Measurements from ENCODE around the gene KCNC1. TPM values are rescaled to one million over a fixed set of nuclear protein-coding genes. Genes with fewer than 3 reads are reported as not detected.

Gene KCNC1
- total and polyA plus RNA-seq, 2 of the 4 experiments (the other 2 are of a cell fraction), result 0.03 TPM; not detected in 1

GRCh38 chr11:17813391-17814059 is 78.9 kb downstream of the KCNC1 start:
- Histone ChIP-seq H3K9me3 (ENCODE audit: control insufficient read depth, insufficient read depth, low read length) (no peaks in the 10 kb centered on the region), H3K27me3 (ENCODE audit: control insufficient read depth, insufficient read depth, low read length) (no peaks in the 10 kb centered on the region), H2AK9ac (replicated peaks; ENCODE audit: low read depth, low read length, poor library complexity) (no peak overlapping the region), H3K18ac (ENCODE audit: low read depth, low read length) (no peak overlapping the region), H4K8ac (ENCODE audit: low read depth in 2 of 2, low read length in 2 of 2) (no peak overlapping the region), H2BK5ac (ENCODE audit: low read depth, low read length, poor library complexity, severe bottlenecking) (no peak overlapping the region), H2BK15ac (ENCODE audit: low read depth, low read length) (no peak overlapping the region), H4K20me1 (ENCODE audit: insufficient read depth, low read length) (no peaks in the 10 kb centered on the region), H3K14ac (replicated peaks; ENCODE audit: low read depth, low read length) (0 out of 2 replicates have a peak overlapping the region, but pooled peaks have one; percentile 21), H2BK20ac (ENCODE audit: low read depth, low read length) (no peak overlapping the region; the same call in 1 of the 2 replicates), H3K27ac (ENCODE audit: insufficient read depth, low read length) (no peak overlapping the region), H2AK5ac (ENCODE audit: low read depth, low read length) (no peak overlapping the region), H3K56ac (ENCODE audit: extremely low read depth, insufficient read depth, low read length) (no peak overlapping the region), H2BK120ac (ENCODE audit: low read depth, low read length) (peak overlapping the region; percentile 19; the same call in 1 of the 2 replicates), H3K9ac (ENCODE audit: low read depth, low read length) (no peak overlapping the region), H4K5ac (ENCODE audit: low read depth, low read length) (no peak overlapping the region), H4K91ac (ENCODE audit: insufficient read depth, low read depth, low read length) (no peak overlapping the region), H3K4me1 (ENCODE audit: control insufficient read depth, insufficient read depth, low read length) (peaks cover 18% of the 10 kb centered on the region), H3K4me2 (ENCODE audit: low read depth, low read length) (no peak overlapping the region), H3K36me3 (ENCODE audit: control insufficient read depth, insufficient read depth, low read length) (no peaks in the 10 kb centered on the region), H3K79me1 (ENCODE audit: low read depth in 1 of 2, low read length in 2 of 2) (no peaks in the 10 kb centered on the region), H3K9me1 (ENCODE audit: insufficient read depth, low read length) (peaks cover 9% of the 10 kb centered on the region; the same call in 1 of the 2 replicates), H3K23ac (ENCODE audit: low read depth, low read length) (no peak overlapping the region), H3K4ac (ENCODE audit: low read depth, low read length) (no peak overlapping the region), H3K4me3 (ENCODE audit: insufficient read depth, low read depth, low read length) (no peak overlapping the region), H2AFZ (replicated peaks; ENCODE audit: low read length, poor library complexity) (no peak overlapping the region)
- BruUV-seq (replicated peaks), result no TSS peak
- DNase-seq (no peak), ATAC-seq (ENCODE audit: low read depth) (no peak)
- ChIA-PET CTCF (interaction anchor here (2.3 kb wide), 1 partner anchor 160 kb away, joined by 5 read pairs; no protein-coding TSS in a partner anchor), POLR2A (ENCODE audit: unreplicated experiment) (interaction anchor here (0.5 kb wide), 1 partner anchor 196 kb away, joined by 5 read pairs; no protein-coding TSS in a partner anchor)
- intact Hi-C loops (cut with micrococcal nuclease), result no loop called here
- in situ Hi-C loops (cut with MboI; ENCODE audit: low sequenced_read_pairs), result no loop called here
- dilution Hi-C loops (cut with HindIII; ENCODE audit: low sequenced_read_pairs, unreplicated experiment), result no loop called here
- 100% methylated on average over 1 of the region's 2 CpGs; no CpG with 5 or more reads in 1 of the 2 experiments for WGBS, 2 experiments (ENCODE audit: extremely low coverage in 2 of 2, insufficient read length in 1 of 2)
- no peak for TF ChIP-seq MAFK (IDR thresholded peaks at IDR 0.05; ENCODE audit: low read depth, low read length)
- TF ChIP-seq SMC3 (IDR thresholded peaks at IDR 0.05; ENCODE audit: low read depth, low read length), result no peak
- TF ChIP-seq USF2 (IDR thresholded peaks at IDR 0.05; ENCODE audit: low read depth, low read length), result no peak
- TF ChIP-seq CHD1 (IDR thresholded peaks at IDR 0.05; ENCODE audit: low read depth, low read length), result no peak
- TF ChIP-seq ELK1 (IDR thresholded peaks at IDR 0.05; ENCODE audit: borderline replicate concordance, low read depth, low read length), result no peak
- TF ChIP-seq NFE2L2 (IDR thresholded peaks at IDR 0.05; ENCODE audit: low read depth, low read length), result no peak
- no peak for TF ChIP-seq MAZ (IDR thresholded peaks at IDR 0.05; ENCODE audit: borderline replicate concordance, low read depth, low read length)
- no peak for TF ChIP-seq RCOR1 (IDR thresholded peaks at IDR 0.05; ENCODE audit: insufficient replicate concordance, low read length)
- TF ChIP-seq RFX5 (IDR thresholded peaks at IDR 0.05; ENCODE audit: low read depth, low read length), result no peak
- TF ChIP-seq BHLHE40 (IDR thresholded peaks at IDR 0.05; ENCODE audit: low read depth, low read length), result no peak
- no peak for TF ChIP-seq FOS (IDR thresholded peaks at IDR 0.05; ENCODE audit: low read depth, low read length)
- no peak for TF ChIP-seq CTCF (conservative IDR thresholded peaks at IDR 0.05; ENCODE audit: low read depth, low read length)
- TF ChIP-seq CEBPB (IDR thresholded peaks at IDR 0.05; ENCODE audit: low read depth, low read length), result no peak
- no peak for TF ChIP-seq MXI1 (IDR thresholded peaks at IDR 0.05; ENCODE audit: borderline replicate concordance, low read depth, low read length)
- TF ChIP-seq RAD21 (IDR thresholded peaks at IDR 0.05; ENCODE audit: low read length), result no peak
